Smooth muscle cell (in vitro differentiated cells): ENCODE measurements around the gene GPN1. TPM values are rescaled to one million over a fixed set of nuclear protein-coding genes. Genes with fewer than 3 reads are reported as not detected.

Experiments used
- DNase-seq: peaks from one replicate; lab custom pipeline; 2025; ENCODE audit not compliant: unreplicated experiment; lab: John Stamatoyannopoulos, UW
- H2AFZ ChIP-seq: fragments of 200-600 bp; sonication (generic); 2 replicates; pipeline ENCODE4 v1.6.0; 2016; ENCODE audit warnings: antibody characterized with exemption, low read depth, mild to moderate bottlenecking
- H3F3A ChIP-seq: fragments of 200-600 bp; sonication (generic); 2 replicates; pipeline ENCODE4 v1.6.0; 2017; ENCODE audit warnings: antibody characterized with exemption, low read depth
- H3K27ac ChIP-seq: fragments of 200-600 bp; sonication (generic); 2 replicates; pipeline ENCODE4 v1.5.1; 2016; ENCODE audit warnings: low read depth, mild to moderate bottlenecking
- H3K27me3 ChIP-seq: fragments of 200-600 bp; sonication (generic); 2 replicates; pipeline ENCODE4 v1.6.1; 2016; ENCODE audit warnings: low read depth, mild to moderate bottlenecking
- H3K36me3 ChIP-seq: fragments of 200-600 bp; sonication (generic); 2 replicates; pipeline ENCODE4 v1.5.1; 2016; ENCODE audit warnings: low read depth
- H3K4me1 ChIP-seq: fragments of 200-600 bp; sonication (generic); 2 replicates; pipeline ENCODE4 v1.5.1; 2016; ENCODE audit warnings: low read depth
- H3K4me2 ChIP-seq: fragments of 200-600 bp; sonication (generic); 2 replicates; pipeline ENCODE4 v1.6.0; 2016; ENCODE audit warnings: mild to moderate bottlenecking
- H3K4me3 ChIP-seq: fragments of 200-600 bp; sonication (generic); 2 replicates; pipeline ENCODE4 v1.5.1; 2016; ENCODE audit warnings: mild to moderate bottlenecking
- H3K79me2 ChIP-seq: fragments of 200-600 bp; sonication (generic); 2 replicates; pipeline ENCODE4 v1.6.0; 2016; ENCODE audit warnings: low read depth, mild to moderate bottlenecking
- H3K9ac ChIP-seq: fragments of 200-600 bp; sonication (generic); 2 replicates; pipeline ENCODE4 v1.6.0; 2016; ENCODE audit warnings: low read depth
- H3K9me3 ChIP-seq: fragments of 200-600 bp; sonication (generic); replicated peaks from 2 replicates; pipeline ENCODE4 v1.5.1; 2016; ENCODE audit warnings: low read depth
- H4K20me1 ChIP-seq: fragments of 200-600 bp; sonication (generic); 2 replicates; pipeline ENCODE4 v1.6.0; 2016; ENCODE audit warnings: low read depth
- WGBS: methylation state at CpG from one replicate; pipeline ENCODE4 v1.1.7; 2016; ENCODE audit warnings: low lambda C conversion rate; 5-methylcytosine and 5-hydroxymethylcytosine counted together
- polyA plus RNA-seq: library from polyadenylated mRNA; unstranded; fragments of >200 nt; fragmentation: Nextera tagmentation; extraction: Ambion mirVana; gene quantifications from 2 replicates; pipeline ENCODE4 v1.2.1, GENCODE V29; 2016
- total RNA-seq: library from RNA; depleted of rRNA; stranded (reverse); fragments of >200 nt; gene quantifications from 2 replicates; pipeline ENCODE4 v1.2.3, GENCODE V29; 2014
- TF ChIP-seq, protein P1 (sequence below): fragments of 200-600 bp; sonication (generic); IDR thresholded peaks from 2 replicates; pipeline ENCODE4 v1.5.1; 2017; ENCODE audit warnings: borderline replicate concordance, mild to moderate bottlenecking, antibody characterized with exemption; ENCODE audit not compliant: insufficient read depth, poor library complexity, severe bottlenecking

The GPN1 gene
- total and polyA plus RNA-seq, 2 experiments from 2014 or later: 39.0 to 54.0 TPM

DNA sequence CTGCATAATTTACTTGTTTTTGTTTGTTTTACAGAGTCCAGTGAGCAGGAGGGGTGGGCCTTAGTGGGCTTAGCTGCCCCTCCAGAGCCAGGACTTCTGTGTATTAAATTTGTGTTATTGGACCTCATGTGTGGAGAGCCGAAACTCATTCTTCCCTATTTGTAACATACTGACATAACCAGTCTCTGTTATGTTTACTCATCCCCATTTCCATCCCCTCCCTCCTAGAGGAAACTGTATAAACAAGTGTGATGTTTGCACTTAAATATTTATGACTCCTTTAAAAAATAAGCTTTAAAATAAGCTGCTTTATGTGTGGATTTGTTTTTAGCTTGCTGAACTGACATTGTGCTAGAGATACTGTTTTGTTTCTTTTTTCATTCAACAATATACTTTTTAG lies 32.2 kb upstream of the GPN1 start:
- no peak overlapping the region for H3K9ac ChIP-seq
- H3K27me3 ChIP-seq: no peaks in the 10 kb centered on the region
- no peak overlapping the region for H3K4me2 ChIP-seq
- no peak overlapping the region for H3K4me3 ChIP-seq
- no peak for DNase-seq
- no peak overlapping the region for H3K27ac ChIP-seq
- H3K36me3 ChIP-seq: no peaks in the 10 kb centered on the region
- H3F3A ChIP-seq: no peaks in the 10 kb centered on the region
- TF ChIP-seq, protein P1, sequence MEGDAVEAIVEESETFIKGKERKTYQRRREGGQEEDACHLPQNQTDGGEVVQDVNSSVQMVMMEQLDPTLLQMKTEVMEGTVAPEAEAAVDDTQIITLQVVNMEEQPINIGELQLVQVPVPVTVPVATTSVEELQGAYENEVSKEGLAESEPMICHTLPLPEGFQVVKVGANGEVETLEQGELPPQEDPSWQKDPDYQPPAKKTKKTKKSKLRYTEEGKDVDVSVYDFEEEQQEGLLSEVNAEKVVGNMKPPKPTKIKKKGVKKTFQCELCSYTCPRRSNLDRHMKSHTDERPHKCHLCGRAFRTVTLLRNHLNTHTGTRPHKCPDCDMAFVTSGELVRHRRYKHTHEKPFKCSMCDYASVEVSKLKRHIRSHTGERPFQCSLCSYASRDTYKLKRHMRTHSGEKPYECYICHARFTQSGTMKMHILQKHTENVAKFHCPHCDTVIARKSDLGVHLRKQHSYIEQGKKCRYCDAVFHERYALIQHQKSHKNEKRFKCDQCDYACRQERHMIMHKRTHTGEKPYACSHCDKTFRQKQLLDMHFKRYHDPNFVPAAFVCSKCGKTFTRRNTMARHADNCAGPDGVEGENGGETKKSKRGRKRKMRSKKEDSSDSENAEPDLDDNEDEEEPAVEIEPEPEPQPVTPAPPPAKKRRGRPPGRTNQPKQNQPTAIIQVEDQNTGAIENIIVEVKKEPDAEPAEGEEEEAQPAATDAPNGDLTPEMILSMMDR: no peak
- no peaks in the 10 kb centered on the region for H3K9me3 ChIP-seq
- H2AFZ ChIP-seq: no peak overlapping the region
- H3K4me1 ChIP-seq: no peaks in the 10 kb centered on the region
- 94% methylated on average over 1 of the region's 1 CpG for WGBS
- peaks cover 73% of the 10 kb centered on the region for H3K79me2 ChIP-seq
- H4K20me1 ChIP-seq: peaks cover 68% of the 10 kb centered on the region

DNA sequence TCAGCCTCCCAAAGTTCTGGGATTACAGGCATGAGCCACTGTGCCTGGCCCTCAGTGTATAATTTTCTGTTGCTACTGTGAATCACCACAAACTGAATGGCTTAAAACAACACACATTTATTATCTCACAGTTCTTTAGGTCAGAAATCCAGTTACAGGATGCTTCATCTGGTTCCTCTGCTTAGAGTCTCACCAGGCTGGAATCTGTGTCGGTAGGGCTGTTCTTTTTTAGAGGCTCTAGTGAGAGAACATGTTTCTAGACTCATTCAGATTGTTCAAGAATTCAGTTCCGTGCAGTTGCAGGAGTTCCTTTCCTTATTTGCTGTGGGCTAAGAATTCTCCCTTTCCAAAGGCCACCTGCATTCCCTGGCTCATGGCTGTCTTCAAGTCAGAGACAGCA lies 22.2 kb upstream of the GPN1 start:
- H3K9ac ChIP-seq: no peak overlapping the region
- no peaks in the 10 kb centered on the region for H3K4me1 ChIP-seq
- no peak overlapping the region for H3K4me3 ChIP-seq
- no peaks in the 10 kb centered on the region for H3K27me3 ChIP-seq
- H3K79me2 ChIP-seq: no peaks in the 10 kb centered on the region
- H2AFZ ChIP-seq: no peak overlapping the region
- H3K9me3 ChIP-seq: no peaks in the 10 kb centered on the region
- TF ChIP-seq, protein P1: no peak
- H3F3A ChIP-seq: no peaks in the 10 kb centered on the region
- peaks cover 10% of the 10 kb centered on the region for H3K36me3 ChIP-seq
- no peak overlapping the region for H3K27ac ChIP-seq
- WGBS: 90% methylated on average over 2 of the region's 2 CpGs
- no peak for DNase-seq
- peaks cover 9% of the 10 kb centered on the region for H4K20me1 ChIP-seq
- no peak overlapping the region for H3K4me2 ChIP-seq

DNA sequence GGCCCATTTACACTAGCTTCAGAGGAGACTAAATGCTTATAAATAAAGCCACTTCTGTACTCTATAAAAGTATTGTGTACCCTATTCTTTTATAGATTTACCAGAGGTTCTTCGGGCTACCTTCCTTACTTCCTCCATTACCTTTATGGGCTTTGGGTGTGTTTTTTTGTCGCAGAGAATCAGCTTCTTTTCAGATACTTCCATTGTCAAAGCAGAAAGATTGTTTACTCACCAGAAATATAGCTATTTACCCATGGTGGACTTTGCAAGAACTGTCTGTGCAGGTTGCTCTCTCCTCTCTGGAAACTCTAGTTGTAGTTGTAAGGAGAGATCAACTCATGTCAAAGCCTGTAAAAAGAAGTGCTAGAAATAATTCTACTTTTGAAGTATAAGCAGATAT lies 14.9 kb upstream of the GPN1 start:
- DNase-seq: no peak
- Histone ChIP-seq H3K79me2 (peaks cover 9% of the 10 kb centered on the region), H4K20me1 (no peaks in the 10 kb centered on the region), H2AFZ (no peak overlapping the region), H3F3A (no peaks in the 10 kb centered on the region), H3K4me1 (no peaks in the 10 kb centered on the region), H3K27ac (no peak overlapping the region), H3K9me3 (no peaks in the 10 kb centered on the region), H3K4me3 (no peak overlapping the region), H3K36me3 (peaks cover 29% of the 10 kb centered on the region), H3K9ac (no peak overlapping the region), H3K27me3 (no peaks in the 10 kb centered on the region), H3K4me2 (no peak overlapping the region)
- 96% methylated on average over 2 of the region's 2 CpGs for WGBS
- TF ChIP-seq, protein P1: no peak

DNA sequence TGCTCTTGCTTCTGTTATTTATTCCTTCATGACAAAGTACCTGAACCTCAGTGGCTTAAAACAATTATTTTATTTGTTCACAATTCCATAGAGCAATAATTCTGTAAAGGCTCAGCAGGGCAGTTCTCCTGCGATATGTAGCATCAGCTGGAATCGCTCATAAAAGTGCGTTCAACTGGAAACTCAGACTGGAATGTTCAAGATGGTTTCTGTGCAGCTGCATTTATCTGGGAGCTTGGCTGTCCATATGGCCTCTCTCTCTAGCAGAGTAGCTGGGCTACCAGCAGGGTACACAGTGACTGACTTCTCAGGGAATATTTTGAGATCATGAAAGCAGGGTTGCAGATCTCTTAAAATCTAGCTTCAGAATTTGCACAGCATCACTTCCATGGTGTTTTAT lies 13.5 kb upstream of the GPN1 start:
- Histone ChIP-seq H3K79me2 (peaks cover 9% of the 10 kb centered on the region), H2AFZ (no peak overlapping the region), H3K4me3 (no peak overlapping the region), H3K4me2 (no peak overlapping the region), H3K9me3 (no peaks in the 10 kb centered on the region), H3K27me3 (no peaks in the 10 kb centered on the region), H3K9ac (no peak overlapping the region), H3F3A (no peaks in the 10 kb centered on the region), H4K20me1 (no peaks in the 10 kb centered on the region), H3K4me1 (no peaks in the 10 kb centered on the region), H3K27ac (no peak overlapping the region), H3K36me3 (peaks cover 29% of the 10 kb centered on the region)
- no peak for DNase-seq
- WGBS: 97% methylated on average over 3 of the region's 3 CpGs
- TF ChIP-seq, protein P1: no peak
